ENCODE data around the gene SNX27. TPM values are rescaled to one million over a fixed set of nuclear protein-coding genes. Genes with fewer than 3 reads are reported as not detected.

SNX27 gene
- total RNA-seq, 3 donors from 2014 or later: 25.5 to 59.0 (median 34.8) TPM

DNA sequence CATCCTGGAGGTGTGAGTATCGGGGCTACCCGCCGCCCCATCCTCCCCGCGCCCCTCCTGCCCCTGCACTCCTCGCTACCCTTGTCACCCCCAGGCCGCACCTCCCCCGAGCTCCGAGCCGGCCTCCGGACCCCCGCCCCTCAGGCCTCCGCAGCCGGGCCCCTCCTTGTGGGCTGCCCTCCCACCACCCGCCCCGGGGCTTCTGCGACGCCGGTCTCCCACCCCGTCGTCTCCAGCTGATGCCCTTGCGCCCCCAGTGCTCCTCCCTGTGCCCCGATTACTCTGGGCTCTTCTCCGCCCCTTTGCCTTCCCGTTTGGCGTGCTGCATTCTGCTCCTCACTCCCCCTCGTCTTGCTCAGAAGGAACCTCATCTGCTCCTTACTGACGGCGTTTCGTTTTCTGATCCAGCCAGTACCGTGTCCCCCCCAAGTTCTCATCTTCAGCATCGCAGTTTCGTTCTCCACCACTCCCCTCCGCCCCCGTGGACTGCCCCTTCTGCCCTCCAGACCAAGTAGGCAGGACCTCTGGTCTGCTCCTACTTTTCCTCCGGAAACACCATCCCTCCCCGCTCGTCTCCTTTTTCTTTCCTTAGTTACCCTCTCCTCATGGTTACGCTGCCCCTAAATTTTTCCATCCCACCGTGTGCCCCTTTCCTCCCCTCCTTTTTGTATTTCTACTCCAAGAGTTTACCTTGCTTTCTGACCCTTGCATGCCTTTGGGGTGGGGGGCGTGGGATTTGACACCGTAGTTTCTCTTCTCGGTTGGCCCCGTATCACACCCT lies 841 bp downstream of the SNX27 start:
- peak; percentile 42 for ATAC-seq
- DNase-seq: peak in 1 of 3 donors; percentile 38
- no peak for TF ChIP-seq CTCF (IDR thresholded peaks at IDR 0.05)
- H3K36me3 ChIP-seq (ENCODE audit: low read depth): no peaks in the 10 kb centered on the region
- peak overlapping the region; percentile 94 for H3K4me3 ChIP-seq
- intact Hi-C loops (cut with DNase I, micrococcal nuclease): no loop called here
- H3K9me3 ChIP-seq: no peaks in the 10 kb centered on the region
- no peaks in the 10 kb centered on the region for H3K4me1 ChIP-seq (ENCODE audit: low read depth)

- H3K9me3 ChIP-seq: no peaks in the 10 kb centered on the region
- H3K36me3 ChIP-seq (ENCODE audit: low read depth): no peaks in the 10 kb centered on the region
- TF ChIP-seq CTCF (IDR thresholded peaks at IDR 0.05): no peak
- no peak overlapping the region for H3K4me3 ChIP-seq
- intact Hi-C loops (cut with DNase I, micrococcal nuclease): no loop called here
- no peak for ATAC-seq
- no peaks in the 10 kb centered on the region for H3K4me1 ChIP-seq (ENCODE audit: low read depth)
- DNase-seq: no peak
Observed at GRCh38 chr1:151613282-151613780, 1.5 kb downstream of the SNX27 start.

- Histone ChIP-seq H3K4me1 (ENCODE audit: low read depth) (peaks cover 5% of the 10 kb centered on the region), H3K4me3 (no peak overlapping the region), H3K36me3 (ENCODE audit: low read depth) (no peaks in the 10 kb centered on the region), H3K9me3 (no peaks in the 10 kb centered on the region)
- intact Hi-C loops (cut with DNase I, micrococcal nuclease): no loop called here
- ATAC-seq (no peak), DNase-seq (no peak)
- TF ChIP-seq CTCF (IDR thresholded peaks at IDR 0.05): no peak
Observed at GRCh38 chr1:151615711-151616504, 4.1 kb downstream of the SNX27 start.

DNA sequence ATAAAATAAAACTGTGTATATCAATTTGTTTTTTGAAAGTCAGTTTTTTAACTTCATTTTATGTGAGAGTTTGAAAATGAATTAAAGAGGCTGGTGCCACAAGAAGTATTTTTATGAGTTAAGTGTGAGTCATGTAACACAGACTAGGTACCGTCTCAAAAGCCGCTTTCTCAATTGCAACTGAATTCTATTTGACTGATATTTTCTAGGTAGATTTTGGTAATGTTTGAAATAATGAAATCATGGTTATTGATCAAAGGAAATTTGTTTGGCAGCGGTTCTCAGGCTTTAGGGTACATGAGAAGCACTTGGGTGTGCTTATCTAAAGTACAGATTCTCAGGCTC lies 4.6 kb downstream of the SNX27 start:
- intact Hi-C loops (cut with DNase I, micrococcal nuclease): no loop called here
- TF ChIP-seq CTCF (IDR thresholded peaks at IDR 0.05): no peak
- no peak for DNase-seq
- H3K4me3 ChIP-seq: no peak overlapping the region
- ATAC-seq: no peak
- H3K9me3 ChIP-seq: no peaks in the 10 kb centered on the region
- H3K36me3 ChIP-seq (ENCODE audit: low read depth): no peaks in the 10 kb centered on the region
- peaks cover 5% of the 10 kb centered on the region for H3K4me1 ChIP-seq (ENCODE audit: low read depth)

DNA sequence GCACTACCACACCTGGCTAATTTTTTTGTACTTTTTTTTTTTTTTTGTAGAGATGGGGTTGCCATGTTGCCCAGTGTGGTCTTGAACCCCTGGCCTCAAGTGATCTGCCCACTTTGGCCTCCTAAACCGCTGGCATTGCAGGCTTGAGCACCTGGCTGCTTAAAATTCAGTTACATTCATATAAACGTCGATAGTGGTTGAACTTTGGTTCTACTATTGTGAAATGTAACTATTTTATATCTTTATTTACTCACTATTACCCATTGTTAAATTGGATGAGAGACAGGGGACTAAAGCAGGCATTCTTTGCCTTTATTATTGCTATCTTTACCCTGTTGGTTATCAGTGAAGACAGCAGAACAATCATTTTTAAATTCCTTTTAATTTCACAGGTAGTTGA lies 6.2 kb downstream of the SNX27 start:
- intact Hi-C loops (cut with DNase I, micrococcal nuclease): no loop called here
- DNase-seq (no peak), ATAC-seq (peak; percentile 10)
- no peaks in the 10 kb centered on the region for H3K9me3 ChIP-seq
- no peak overlapping the region for H3K4me3 ChIP-seq
- TF ChIP-seq CTCF (IDR thresholded peaks at IDR 0.05): no peak
- no peaks in the 10 kb centered on the region for H3K36me3 ChIP-seq (ENCODE audit: low read depth)
- peaks cover 5% of the 10 kb centered on the region for H3K4me1 ChIP-seq (ENCODE audit: low read depth)
